ENCODE data around the gene INPP4B. TPM values are rescaled to one million over a fixed set of nuclear protein-coding genes. Genes with fewer than 3 reads are reported as not detected.

The INPP4B gene
- polyA plus RNA-seq, 1 of the 3 experiments (the other 2 are of a cell fraction): 0.08 TPM

GRCh38 chr4:142728233-142728632 is 117.9 kb downstream of the INPP4B start:
- Histone ChIP-seq H3K9ac (no peak overlapping the region), H3K4me1 (ENCODE audit: control insufficient read depth in 1 of 2, insufficient read depth in 2 of 2, low read depth in 1 of 2, low read length in 1 of 2) (no peaks in the 10 kb centered on the region), H3K36me3 (replicated peaks in 1 of 2; ENCODE audit: control insufficient read depth in 1 of 2, insufficient read depth in 2 of 2, low read length in 1 of 2) (no peaks in the 10 kb centered on the region), H3K27ac (ENCODE audit: low read depth in 2 of 2, low read length in 1 of 2) (no peak overlapping the region), H3K79me2 (ENCODE audit: insufficient read depth) (no peaks in the 10 kb centered on the region), H2AFZ (ENCODE audit: low read depth) (no peak overlapping the region), H3K4me3 (ENCODE audit: low read depth in 2 of 2, low read length in 1 of 2) (no peak overlapping the region), H3K4me2 (no peak overlapping the region), H3K9me2 (no peaks in the 10 kb centered on the region), H3K9me3 (no peaks in the 10 kb centered on the region), H4K20me1 (ENCODE audit: insufficient read depth) (no peaks in the 10 kb centered on the region), H3K27me3 (ENCODE audit: insufficient read depth) (no peaks in the 10 kb centered on the region), H3F3A (replicated peaks; ENCODE audit: insufficient read depth) (no peaks in the 10 kb centered on the region)
- TF ChIP-seq SIN3A (IDR thresholded peaks at IDR 0.05; ENCODE audit: borderline replicate concordance, low read depth, low read length) (no peak), RAD21 (IDR thresholded peaks at IDR 0.05; ENCODE audit: low read length) (no peak), TAF1 (IDR thresholded peaks at IDR 0.05; ENCODE audit: borderline replicate concordance, low read depth, low read length) (no peak), REST (IDR thresholded peaks at IDR 0.05; ENCODE audit: low read depth, low read length) (no peak), ELF1 (IDR thresholded peaks at IDR 0.05) (no peak), FOSL2 (IDR thresholded peaks at IDR 0.05; ENCODE audit: borderline replicate concordance, low read depth) (no peak), SMC3 (IDR thresholded peaks at IDR 0.05; ENCODE audit: low read depth, low read length) (no peak), MXI1 (IDR thresholded peaks at IDR 0.05; ENCODE audit: low read depth, low read length) (no peak), NRF1 (IDR thresholded peaks at IDR 0.05; ENCODE audit: low read depth, low read length) (no peak), IRF3 (IDR thresholded peaks at IDR 0.05; ENCODE audit: low read depth, low read length) (no peak), PBX3 (IDR thresholded peaks at IDR 0.05) (no peak), JUND (IDR thresholded peaks at IDR 0.05) (no peak), FOXM1 (IDR thresholded peaks at IDR 0.05; ENCODE audit: low read depth) (no peak), TCF12 (IDR thresholded peaks at IDR 0.05) (no peak), FOXJ3 (CRISPR knock-in tag; IDR thresholded peaks at IDR 0.05) (no peak), RXRA (IDR thresholded peaks at IDR 0.05; ENCODE audit: borderline replicate concordance, low read depth) (no peak), POLR2AphosphoS5 (IDR thresholded peaks at IDR 0.05; ENCODE audit: low read depth, low read length) (no peak), CHD2 (IDR thresholded peaks at IDR 0.05; ENCODE audit: low read length, partially characterized antibody) (no peak)
- no peak for DNase-seq
- 49% methylated on average over 2 of the region's 2 CpGs for WGBS (ENCODE audit: low lambda C conversion rate)
- POLR2A ChIA-PET: no interaction called here
- CTCF ChIA-PET: no interaction called here
